D721Med (cell line): ENCODE results near the gene DRP2.

Experiments used
- DNase-seq: peaks from one replicate; pipeline ENCODE4 v3.0.0; 2011; ENCODE audit warnings: low spot score; ENCODE audit not compliant: insufficient read length
- FAIRE-seq: peaks from 2 replicates; lab custom pipeline; 2011; peaks lifted over from hg19 to GRCh38; lab: Jason Lieb, UNC
- CTCF ChIP-seq: IDR thresholded peaks from 2 replicates; pipeline ENCODE4 v1.5.1; 2012; ENCODE audit warnings: mild to moderate bottlenecking, control low read depth; ENCODE audit not compliant: insufficient read depth; ENCODE audit errors: missing control alignments

Gene DRP2

GRCh38 chrX:101237041-101237440 lies 17.5 kb downstream of the DRP2 start:
- no peak for TF ChIP-seq CTCF
- FAIRE-seq (no peak), DNase-seq (no peak)

- no peak for FAIRE-seq
- no peak for TF ChIP-seq CTCF
These were observed 21.9 kb downstream of the DRP2 start for GRCh38 chrX:101241531-101241930.

DNA sequence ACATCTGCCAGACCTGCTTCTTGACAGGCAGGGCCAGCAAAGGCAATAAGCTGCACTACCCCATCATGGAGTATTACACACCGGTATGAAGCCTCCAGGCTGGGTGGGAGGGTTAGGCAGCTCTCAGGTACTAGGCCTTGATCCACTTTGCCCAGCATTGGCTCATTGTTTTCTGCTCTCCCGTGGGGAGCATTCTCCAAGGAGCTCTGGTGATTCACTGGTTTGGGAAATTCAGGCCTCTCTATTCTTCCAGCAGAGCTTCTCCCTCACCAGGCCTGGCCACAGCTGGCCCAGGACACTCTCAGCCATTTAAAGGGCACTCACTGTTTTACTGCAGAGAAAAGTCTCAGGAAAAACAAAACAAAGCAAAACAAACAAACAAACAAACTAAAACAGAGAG lies 33.0 kb downstream of the DRP2 start:
- DNase-seq (no peak), FAIRE-seq (no peak)
- TF ChIP-seq CTCF: no peak

More at GRCh38 chrX:101241531-101241930, 21.9 kb downstream of the DRP2 start:
- no peak for DNase-seq

DNA sequence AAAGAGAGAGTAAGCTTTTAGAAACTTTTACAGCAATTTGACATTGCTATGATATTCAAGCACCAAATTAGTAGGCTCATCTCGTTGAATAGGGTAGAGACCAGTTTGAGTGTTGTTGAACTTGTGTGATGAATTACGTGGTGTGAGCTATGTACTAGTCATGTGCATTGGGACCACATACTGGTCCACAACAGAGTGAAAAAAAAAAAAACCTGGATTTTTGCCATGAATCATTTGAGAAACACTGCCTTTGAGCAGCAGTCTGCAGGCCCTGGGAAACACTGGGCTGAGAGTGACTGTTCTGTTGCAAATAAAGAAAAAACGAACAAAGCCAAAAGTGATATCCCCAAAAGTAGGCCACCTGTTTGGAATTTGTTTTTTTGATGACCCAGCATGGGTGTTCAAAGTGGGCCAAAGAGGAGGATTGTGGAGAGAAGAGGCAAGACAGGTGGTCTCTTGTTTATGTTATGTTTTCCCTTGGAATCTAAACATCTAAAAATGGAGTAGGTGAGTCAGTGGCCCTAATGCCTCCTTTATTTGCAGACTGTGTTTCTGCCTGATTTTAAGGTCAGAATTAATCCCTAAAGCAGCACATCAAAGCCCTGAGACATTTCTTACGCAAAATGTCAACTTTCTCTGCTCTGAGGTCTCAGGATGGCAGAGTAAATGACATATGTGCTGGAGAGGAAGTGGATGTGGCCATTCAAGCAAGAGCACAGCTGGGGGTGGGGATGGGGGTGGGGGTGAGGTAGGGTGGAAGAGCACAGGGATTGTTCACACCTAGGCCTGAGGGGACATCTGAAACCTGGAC lies 38.1 kb downstream of the DRP2 start:
- DNase-seq (no peak), FAIRE-seq (no peak)
- no peak for TF ChIP-seq CTCF

- DNase-seq (no peak), FAIRE-seq (no peak)
- TF ChIP-seq CTCF: no peak
These were observed 38.6 kb downstream of the DRP2 start for GRCh38 chrX:101258259-101258581.

DNA sequence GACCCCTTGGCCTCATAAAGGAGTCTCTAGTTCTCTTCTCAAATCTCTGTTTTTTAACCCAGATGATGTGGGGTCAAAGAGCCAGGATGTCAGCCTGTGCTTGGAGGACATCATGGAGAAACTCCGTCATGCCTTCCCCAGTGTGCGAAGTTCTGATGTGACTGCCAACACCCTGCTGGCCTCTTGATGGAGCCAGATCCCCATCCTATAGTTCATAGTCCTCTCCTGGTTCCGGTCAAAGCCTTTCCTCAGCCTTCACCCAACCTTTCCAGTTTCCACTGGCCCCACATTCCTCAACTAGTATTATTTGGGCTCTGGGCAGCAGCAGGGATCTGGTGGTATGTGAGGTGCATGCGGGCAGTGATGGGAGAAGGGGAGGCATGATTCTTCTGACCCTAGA lies 40.8 kb downstream of the DRP2 start:
- DNase-seq (no peak), FAIRE-seq (no peak)
- TF ChIP-seq CTCF: peak; percentile 6

DNA sequence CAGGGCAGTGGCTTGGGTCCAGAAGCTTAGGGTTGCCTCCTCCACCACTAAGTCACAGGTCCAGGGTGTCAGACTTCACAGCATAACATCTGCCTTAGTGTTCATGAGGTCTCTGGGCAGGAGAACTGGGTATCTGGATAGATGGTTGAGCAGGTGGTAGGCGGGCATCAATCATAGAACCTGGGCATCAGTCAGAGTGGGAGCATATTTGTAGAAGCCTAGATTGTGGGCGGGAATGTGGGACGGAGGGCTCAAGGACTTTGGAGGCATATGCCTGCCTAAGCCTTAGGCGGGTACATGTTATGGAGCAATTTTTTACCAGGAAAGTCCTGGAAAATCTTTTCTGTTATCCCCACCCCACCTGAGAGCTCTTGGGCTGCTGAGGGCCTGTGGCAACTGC lies 43.0 kb downstream of the DRP2 start:
- no peak for TF ChIP-seq CTCF
- FAIRE-seq (no peak), DNase-seq (no peak)
